ENCODE measurements around the gene PRSS22.

The PRSS22 gene

GRCh38 chr16:2879854-2880508 is 22.0 kb upstream of the PRSS22 start:
- no peak for DNase-seq

GRCh38 chr16:2874912-2875362 is 17.0 kb upstream of the PRSS22 start:
- no peak for DNase-seq

- DNase-seq: no peak
These were observed 16.3 kb upstream of the PRSS22 start for GRCh38 chr16:2874032-2874911.

- no peak for DNase-seq
These were observed 14.0 kb upstream of the PRSS22 start for GRCh38 chr16:2871926-2872325.

GRCh38 chr16:2867987-2868789 is 10.2 kb upstream of the PRSS22 start:
- no peak for DNase-seq

GRCh38 chr16:2867661-2867986 is 9.7 kb upstream of the PRSS22 start:
- DNase-seq: no peak

GRCh38 chr16:2866431-2866830 is 8.5 kb upstream of the PRSS22 start:
- no peak for DNase-seq

GRCh38 chr16:2865651-2866050 is 7.7 kb upstream of the PRSS22 start:
- no peak for DNase-seq

GRCh38 chr16:2860826-2861567 is 3.0 kb upstream of the PRSS22 start:
- DNase-seq: no peak

GRCh38 chr16:2859686-2860265 is 1.8 kb upstream of the PRSS22 start:
- no peak for DNase-seq

- peak; percentile 69 for DNase-seq
These were observed 465 bp upstream of the PRSS22 start for GRCh38 chr16:2858245-2859025.

- no peak for DNase-seq
These were observed 1.1 kb downstream of the PRSS22 start for GRCh38 chr16:2856686-2857450.

- DNase-seq: no peak
These were observed 1.8 kb downstream of the PRSS22 start for GRCh38 chr16:2856061-2856670.

- no peak for DNase-seq
These were observed 2.4 kb downstream of the PRSS22 start for GRCh38 chr16:2855536-2855935.

GRCh38 chr16:2854700-2855309 is 3.2 kb downstream of the PRSS22 start:
- DNase-seq: no peak

GRCh38 chr16:2853531-2854073 is 4.4 kb downstream of the PRSS22 start:
- DNase-seq: no peak

- no peak for DNase-seq
These were observed 5.1 kb downstream of the PRSS22 start for GRCh38 chr16:2852731-2853507.

- DNase-seq: no peak
These were observed 5.8 kb downstream of the PRSS22 start for GRCh38 chr16:2852003-2852730.
